ENCODE data around the gene RASGRF1.
"Not testable (repeated sequence)": the region's sequence is repeated elsewhere in the genome, so short reads cannot be mapped to it uniquely, and the experiment has no call there.

Gene RASGRF1

DNA sequence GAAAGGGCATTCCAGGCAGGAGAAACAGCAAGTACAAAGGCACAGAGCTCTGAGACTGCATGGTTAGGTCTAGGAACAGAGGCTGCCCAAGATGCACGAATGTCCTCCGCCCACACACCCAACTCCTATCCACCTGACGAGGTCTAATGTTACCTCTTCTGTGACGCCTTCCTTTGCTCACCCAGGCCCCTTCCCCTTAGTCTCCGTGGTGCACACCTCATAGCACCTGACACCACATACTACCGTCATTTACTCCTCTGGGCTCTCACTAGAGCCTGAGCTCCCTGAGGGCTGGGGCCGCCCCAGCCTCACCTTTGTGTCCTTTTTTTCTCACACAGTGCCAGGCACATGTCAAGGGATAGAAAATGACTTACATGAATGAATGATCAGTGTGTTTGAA, 31.0 kb upstream of the RASGRF1 start:
- no peaks in the 10 kb centered on the region for H3K36me3 ChIP-seq (ENCODE audit: control insufficient read depth, insufficient read depth, low read length)
- no peaks in the 10 kb centered on the region for H3K27me3 ChIP-seq (ENCODE audit: control insufficient read depth, insufficient read depth, low read length)
- no peak overlapping the region for H3K4me3 ChIP-seq (ENCODE audit: low read length)
- H3K4me1 ChIP-seq (ENCODE audit: control insufficient read depth, insufficient read depth, low read length) = no peaks in the 10 kb centered on the region
- no peak overlapping the region for H3K27ac ChIP-seq (ENCODE audit: low read depth, low read length)
- no peak overlapping the region for H3K9ac ChIP-seq (ENCODE audit: low read length)

DNA sequence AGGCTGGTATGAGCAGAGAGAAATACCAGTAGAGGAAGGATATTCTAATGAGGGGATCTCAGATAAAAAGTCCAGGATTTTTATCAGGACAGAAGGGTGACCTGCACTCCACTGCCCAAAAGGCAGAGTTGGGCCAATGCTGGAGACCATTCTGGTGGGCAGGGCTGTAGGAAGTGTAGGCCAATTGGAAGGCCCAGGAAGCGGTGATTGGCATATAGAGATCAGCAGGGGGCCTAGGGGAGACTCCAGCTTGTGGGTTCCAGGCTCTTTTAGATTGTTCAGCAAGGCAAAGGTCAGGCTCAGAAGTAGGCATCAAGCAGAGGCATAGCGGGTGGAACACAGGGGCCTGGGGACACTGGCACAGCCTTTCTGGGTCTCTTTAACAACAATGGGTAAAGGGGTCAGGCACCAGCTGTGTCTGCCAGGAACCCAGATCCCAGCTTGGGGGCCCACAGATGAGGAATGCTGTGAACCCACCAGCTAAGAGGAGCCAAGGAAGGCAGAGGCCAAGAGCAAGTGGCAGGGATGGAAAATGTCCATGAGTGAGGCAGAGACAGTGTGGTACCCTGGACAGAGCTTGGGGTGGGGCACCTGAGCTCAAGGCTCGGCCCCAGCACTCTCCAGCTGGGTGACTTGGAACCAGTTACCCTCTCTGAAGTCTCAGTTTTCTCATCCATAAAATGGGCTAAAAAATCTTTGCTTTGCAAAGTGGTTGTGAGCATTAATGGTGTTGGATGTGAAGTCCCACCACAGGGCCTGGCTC, 27.0 kb upstream of the RASGRF1 start:
- H3K27ac ChIP-seq (ENCODE audit: low read depth, low read length) = no peak overlapping the region
- H3K36me3 ChIP-seq (ENCODE audit: control insufficient read depth, insufficient read depth, low read length) = no peaks in the 10 kb centered on the region
- no peak overlapping the region for H3K4me3 ChIP-seq (ENCODE audit: low read length)
- H3K4me1 ChIP-seq (ENCODE audit: control insufficient read depth, insufficient read depth, low read length) = no peaks in the 10 kb centered on the region
- no peaks in the 10 kb centered on the region for H3K27me3 ChIP-seq (ENCODE audit: control insufficient read depth, insufficient read depth, low read length)
- no peak overlapping the region for H3K9ac ChIP-seq (ENCODE audit: low read length)

DNA sequence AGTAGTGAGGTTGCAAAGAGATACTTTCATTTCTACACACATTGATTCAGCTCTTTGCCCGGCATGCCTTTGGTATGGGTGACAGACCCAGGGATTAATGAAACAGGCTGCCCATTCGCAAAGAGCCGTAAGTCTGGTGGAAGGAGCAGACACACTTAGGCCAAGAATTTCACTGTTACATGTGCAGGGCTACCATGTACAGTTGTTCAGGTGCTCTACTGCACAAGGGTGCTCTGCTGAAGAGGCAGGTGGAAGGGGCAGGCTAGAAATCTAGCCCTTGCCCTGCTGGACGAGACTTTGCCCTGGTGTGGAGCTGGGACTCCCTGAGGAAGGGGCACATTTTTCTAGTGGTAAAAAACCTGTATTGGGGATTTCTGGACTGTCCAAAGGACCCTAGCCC, 26.2 kb upstream of the RASGRF1 start:
- no peak overlapping the region for H3K27ac ChIP-seq (ENCODE audit: low read depth, low read length)
- no peak overlapping the region for H3K4me3 ChIP-seq (ENCODE audit: low read length)
- H3K9ac ChIP-seq (ENCODE audit: low read length) = no peak overlapping the region
- H3K4me1 ChIP-seq (ENCODE audit: control insufficient read depth, insufficient read depth, low read length) = no peaks in the 10 kb centered on the region
- no peaks in the 10 kb centered on the region for H3K36me3 ChIP-seq (ENCODE audit: control insufficient read depth, insufficient read depth, low read length)
- no peaks in the 10 kb centered on the region for H3K27me3 ChIP-seq (ENCODE audit: control insufficient read depth, insufficient read depth, low read length)

DNA sequence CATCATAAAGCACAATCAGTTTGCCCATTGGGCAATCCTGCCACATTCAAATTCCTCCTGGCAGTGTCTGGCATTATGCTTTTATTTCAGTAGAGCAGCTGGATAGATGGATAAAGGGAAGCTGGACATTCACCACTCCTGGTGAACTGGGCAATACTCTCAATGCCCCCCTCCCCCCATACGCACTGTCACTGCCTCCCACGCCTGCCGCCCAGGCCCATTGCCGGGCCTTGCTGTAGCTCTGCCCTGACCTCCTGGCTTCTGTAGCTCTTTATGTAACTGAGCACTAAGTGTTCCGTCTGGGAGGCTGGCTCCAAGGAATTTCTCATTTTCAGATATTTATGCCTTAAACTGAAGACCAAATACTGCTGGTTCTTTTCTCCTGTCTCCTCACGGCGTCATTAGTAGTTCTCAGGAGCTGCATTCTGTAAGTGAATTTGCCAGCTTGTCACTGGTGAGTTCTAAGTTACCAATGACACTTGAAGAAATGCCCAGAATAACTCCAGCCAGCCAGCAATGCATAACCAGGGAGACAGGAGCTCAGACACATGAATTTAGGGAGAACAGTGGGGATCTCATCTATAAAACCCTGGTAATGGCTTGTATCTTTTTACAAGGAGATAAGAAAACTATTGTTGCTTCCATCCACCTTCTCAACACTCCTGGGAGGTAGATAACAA, 25.5 kb upstream of the RASGRF1 start:
- no peak overlapping the region for H3K27ac ChIP-seq (ENCODE audit: low read depth, low read length)
- no peaks in the 10 kb centered on the region for H3K4me1 ChIP-seq (ENCODE audit: control insufficient read depth, insufficient read depth, low read length)
- H3K27me3 ChIP-seq (ENCODE audit: control insufficient read depth, insufficient read depth, low read length) = no peaks in the 10 kb centered on the region
- H3K4me3 ChIP-seq (ENCODE audit: low read length) = no peak overlapping the region
- H3K36me3 ChIP-seq (ENCODE audit: control insufficient read depth, insufficient read depth, low read length) = no peaks in the 10 kb centered on the region
- no peak overlapping the region for H3K9ac ChIP-seq (ENCODE audit: low read length)

DNA sequence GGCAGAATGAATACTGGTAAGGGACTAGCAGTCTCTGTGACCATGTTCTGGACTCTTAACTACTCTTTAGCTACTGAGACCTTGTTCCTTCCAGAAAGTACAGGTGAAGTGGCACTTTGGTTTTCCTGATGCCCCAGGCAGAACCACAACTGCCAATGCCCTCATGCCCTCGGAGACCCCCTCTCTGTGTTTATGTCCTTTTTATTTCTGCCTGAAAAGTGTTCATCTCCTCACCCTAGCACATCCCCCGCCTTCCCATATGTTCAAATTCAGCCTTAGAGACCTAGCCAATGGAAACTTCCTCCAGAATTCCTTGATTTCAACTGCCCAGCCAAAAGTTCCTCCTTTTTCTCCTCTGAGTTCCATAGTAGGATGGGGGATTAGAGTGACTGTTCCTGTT, 23.3 kb upstream of the RASGRF1 start:
- H3K36me3 ChIP-seq (ENCODE audit: control insufficient read depth, insufficient read depth, low read length) = no peaks in the 10 kb centered on the region
- no peaks in the 10 kb centered on the region for H3K4me1 ChIP-seq (ENCODE audit: control insufficient read depth, insufficient read depth, low read length)
- no peaks in the 10 kb centered on the region for H3K27me3 ChIP-seq (ENCODE audit: control insufficient read depth, insufficient read depth, low read length)
- no peak overlapping the region for H3K27ac ChIP-seq (ENCODE audit: low read depth, low read length)
- H3K9ac ChIP-seq (ENCODE audit: low read length) = no peak overlapping the region
- H3K4me3 ChIP-seq (ENCODE audit: low read length) = no peak overlapping the region

DNA sequence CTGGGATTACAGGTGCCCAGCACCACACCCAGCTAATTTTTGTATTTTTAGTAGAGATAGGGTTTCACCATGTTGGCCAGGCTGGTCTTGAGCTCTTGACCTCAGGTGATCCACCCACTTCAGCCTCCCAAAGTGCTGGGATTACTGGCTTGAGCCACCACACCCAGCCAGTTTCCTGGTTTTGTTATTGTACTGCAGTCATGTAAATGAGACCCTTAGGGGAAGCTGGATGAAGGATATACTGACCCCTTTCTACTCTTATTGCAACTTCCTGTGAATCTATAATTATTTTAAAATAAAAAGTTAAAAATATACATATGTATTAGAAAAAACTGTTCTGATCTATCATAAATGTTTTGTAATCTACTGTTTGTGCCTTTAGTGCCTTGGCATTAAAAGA, 20.8 kb upstream of the RASGRF1 start:
- H3K27ac ChIP-seq (ENCODE audit: low read depth, low read length); H3K4me1 ChIP-seq (ENCODE audit: control insufficient read depth, insufficient read depth, low read length); H3K36me3 ChIP-seq (ENCODE audit: control insufficient read depth, insufficient read depth, low read length); H3K4me3 ChIP-seq (ENCODE audit: low read length); H3K9ac ChIP-seq (ENCODE audit: low read length); H3K27me3 ChIP-seq (ENCODE audit: control insufficient read depth, insufficient read depth, low read length): not testable (repeated sequence)

DNA sequence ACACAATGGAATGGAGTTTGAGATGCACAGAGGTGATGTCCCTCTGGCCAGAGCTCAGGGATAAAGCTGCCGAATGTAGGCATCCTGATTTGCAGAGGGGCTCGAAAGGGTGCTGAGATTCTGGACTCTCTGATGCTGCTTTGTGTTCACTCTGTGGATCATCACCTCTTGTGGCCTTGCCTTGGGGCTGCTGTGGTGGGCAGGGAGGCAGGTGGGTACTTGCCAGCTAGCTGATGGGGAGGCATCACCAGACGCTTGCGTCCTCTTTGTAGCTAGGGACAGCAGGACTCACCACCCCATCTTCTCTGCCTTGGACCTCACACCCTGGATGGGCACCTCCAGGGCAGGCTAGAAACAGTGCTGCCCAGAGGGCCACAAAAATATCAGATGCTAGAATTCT, 14.6 kb upstream of the RASGRF1 start:
- Histone ChIP-seq H3K27ac (ENCODE audit: low read depth, low read length) (no peak overlapping the region), H3K36me3 (ENCODE audit: control insufficient read depth, insufficient read depth, low read length) (no peaks in the 10 kb centered on the region), H3K4me3 (ENCODE audit: low read length) (no peak overlapping the region), H3K4me1 (ENCODE audit: control insufficient read depth, insufficient read depth, low read length) (no peaks in the 10 kb centered on the region), H3K27me3 (ENCODE audit: control insufficient read depth, insufficient read depth, low read length) (peaks cover 4% of the 10 kb centered on the region), H3K9ac (ENCODE audit: low read length) (no peak overlapping the region)

DNA sequence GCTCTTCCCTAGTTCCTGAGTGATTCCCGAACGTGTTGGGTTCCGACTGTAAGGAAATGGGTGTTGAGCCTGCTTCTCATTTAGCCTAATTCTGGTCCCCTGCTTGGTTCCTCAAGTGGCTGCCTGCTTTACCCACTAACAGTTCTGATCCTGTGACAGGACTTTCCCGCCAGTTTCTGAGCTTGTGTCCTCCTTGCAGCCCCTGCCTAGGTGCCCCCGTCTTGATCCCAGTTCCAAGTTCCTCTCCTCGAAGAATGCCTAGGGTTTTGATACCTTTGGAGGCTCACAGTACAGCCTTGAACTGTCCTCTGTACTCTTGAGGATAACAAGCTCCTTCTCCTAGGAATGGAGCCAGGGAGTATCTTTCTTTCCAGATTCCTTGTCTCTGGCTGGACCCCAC, 12.0 kb upstream of the RASGRF1 start:
- no peaks in the 10 kb centered on the region for H3K4me1 ChIP-seq (ENCODE audit: control insufficient read depth, insufficient read depth, low read length)
- H3K27me3 ChIP-seq (ENCODE audit: control insufficient read depth, insufficient read depth, low read length) = peaks cover 9% of the 10 kb centered on the region
- no peak overlapping the region for H3K27ac ChIP-seq (ENCODE audit: low read depth, low read length)
- H3K9ac ChIP-seq (ENCODE audit: low read length) = no peak overlapping the region
- no peaks in the 10 kb centered on the region for H3K36me3 ChIP-seq (ENCODE audit: control insufficient read depth, insufficient read depth, low read length)
- no peak overlapping the region for H3K4me3 ChIP-seq (ENCODE audit: low read length)

DNA sequence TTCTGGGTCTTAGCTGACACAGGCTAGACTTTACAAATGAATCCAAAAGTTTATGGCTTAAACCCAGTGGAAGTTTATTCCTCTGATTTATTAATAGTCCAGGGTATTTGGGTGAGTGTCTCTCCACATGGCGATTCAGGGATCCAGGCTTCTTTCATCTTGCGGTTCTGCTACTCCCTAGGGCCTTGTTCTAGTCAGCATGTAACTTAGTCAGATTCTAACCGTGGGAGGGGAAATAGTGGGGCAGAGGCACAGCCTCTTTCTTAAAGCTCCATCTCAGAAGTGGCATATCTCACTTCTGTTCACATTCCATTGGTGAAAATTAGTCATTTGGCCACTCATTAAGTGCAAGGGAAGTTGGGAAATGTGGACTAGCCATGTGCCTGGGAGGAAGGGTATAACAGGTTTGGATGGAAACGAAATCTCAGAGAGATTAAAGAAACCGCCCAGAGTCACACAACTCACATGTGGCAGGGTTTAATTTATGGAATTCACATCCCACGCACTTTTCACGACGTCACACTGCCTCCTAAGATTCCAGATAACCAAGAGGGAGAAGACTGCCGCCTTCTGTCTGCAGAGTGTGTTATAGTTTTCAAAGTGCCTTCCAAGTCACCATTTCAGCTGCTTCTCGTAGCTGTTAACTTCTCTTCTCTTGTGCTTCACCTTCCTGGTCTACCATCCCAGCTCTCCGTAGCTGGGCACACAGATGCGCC, 11.4 kb upstream of the RASGRF1 start:
- H3K9ac ChIP-seq (ENCODE audit: low read length) = no peak overlapping the region
- peaks cover 9% of the 10 kb centered on the region for H3K27me3 ChIP-seq (ENCODE audit: control insufficient read depth, insufficient read depth, low read length)
- no peaks in the 10 kb centered on the region for H3K36me3 ChIP-seq (ENCODE audit: control insufficient read depth, insufficient read depth, low read length)
- no peak overlapping the region for H3K27ac ChIP-seq (ENCODE audit: low read depth, low read length)
- H3K4me1 ChIP-seq (ENCODE audit: control insufficient read depth, insufficient read depth, low read length) = no peaks in the 10 kb centered on the region
- H3K4me3 ChIP-seq (ENCODE audit: low read length) = no peak overlapping the region

DNA sequence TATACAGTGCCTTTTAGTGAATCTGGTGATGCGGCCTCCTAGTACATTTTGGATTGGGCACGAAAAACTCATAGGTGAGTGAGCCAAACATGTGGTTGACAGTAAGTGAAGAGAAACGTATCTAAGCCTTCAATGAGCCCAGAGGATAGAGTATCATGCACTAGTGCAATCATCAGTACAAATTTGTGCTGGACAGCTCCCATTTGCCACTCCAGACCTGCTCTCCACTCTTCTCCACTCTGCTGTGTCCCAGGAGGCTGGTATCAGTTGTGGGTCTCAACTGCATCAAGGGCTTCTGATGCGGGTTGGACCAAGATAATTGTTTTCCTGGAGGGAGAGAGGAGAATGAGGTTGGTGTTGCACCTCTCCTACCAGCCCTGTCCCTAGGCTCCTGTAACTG, 9.1 kb upstream of the RASGRF1 start:
- Histone ChIP-seq H3K27ac (ENCODE audit: low read depth, low read length) (no peak overlapping the region), H3K4me1 (ENCODE audit: control insufficient read depth, insufficient read depth, low read length) (no peaks in the 10 kb centered on the region), H3K4me3 (ENCODE audit: low read length) (no peak overlapping the region), H3K9ac (ENCODE audit: low read length) (no peak overlapping the region), H3K36me3 (ENCODE audit: control insufficient read depth, insufficient read depth, low read length) (no peaks in the 10 kb centered on the region), H3K27me3 (ENCODE audit: control insufficient read depth, insufficient read depth, low read length) (peaks cover 9% of the 10 kb centered on the region)

DNA sequence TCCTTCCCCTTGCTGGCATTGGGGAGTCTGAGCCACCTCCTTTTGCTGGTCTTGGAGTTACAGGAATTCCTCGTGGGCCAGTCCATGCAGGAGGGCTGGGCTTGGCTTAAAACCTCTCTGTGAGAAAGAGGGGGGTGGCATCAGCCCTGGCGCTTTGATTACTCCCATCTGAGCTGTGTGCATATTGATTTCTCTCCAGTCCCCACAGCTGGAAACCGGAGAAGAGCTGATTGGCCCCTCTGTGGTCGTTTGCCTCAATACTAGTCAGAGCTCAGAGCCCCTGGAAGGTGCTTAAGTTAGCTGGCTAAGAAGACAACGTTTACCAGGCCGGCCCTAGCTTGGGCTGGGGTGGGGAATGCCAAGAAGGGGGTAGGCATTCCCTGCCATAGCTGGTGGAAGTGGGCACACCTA, 4.0 kb upstream of the RASGRF1 start:
- Histone ChIP-seq H3K36me3 (ENCODE audit: control insufficient read depth, insufficient read depth, low read length) (no peaks in the 10 kb centered on the region), H3K4me3 (ENCODE audit: low read length) (no peak overlapping the region), H3K27ac (ENCODE audit: low read depth, low read length) (no peak overlapping the region), H3K9ac (ENCODE audit: low read length) (no peak overlapping the region), H3K27me3 (ENCODE audit: control insufficient read depth, insufficient read depth, low read length) (peaks cover 23% of the 10 kb centered on the region), H3K4me1 (ENCODE audit: control insufficient read depth, insufficient read depth, low read length) (peaks cover 2% of the 10 kb centered on the region)

DNA sequence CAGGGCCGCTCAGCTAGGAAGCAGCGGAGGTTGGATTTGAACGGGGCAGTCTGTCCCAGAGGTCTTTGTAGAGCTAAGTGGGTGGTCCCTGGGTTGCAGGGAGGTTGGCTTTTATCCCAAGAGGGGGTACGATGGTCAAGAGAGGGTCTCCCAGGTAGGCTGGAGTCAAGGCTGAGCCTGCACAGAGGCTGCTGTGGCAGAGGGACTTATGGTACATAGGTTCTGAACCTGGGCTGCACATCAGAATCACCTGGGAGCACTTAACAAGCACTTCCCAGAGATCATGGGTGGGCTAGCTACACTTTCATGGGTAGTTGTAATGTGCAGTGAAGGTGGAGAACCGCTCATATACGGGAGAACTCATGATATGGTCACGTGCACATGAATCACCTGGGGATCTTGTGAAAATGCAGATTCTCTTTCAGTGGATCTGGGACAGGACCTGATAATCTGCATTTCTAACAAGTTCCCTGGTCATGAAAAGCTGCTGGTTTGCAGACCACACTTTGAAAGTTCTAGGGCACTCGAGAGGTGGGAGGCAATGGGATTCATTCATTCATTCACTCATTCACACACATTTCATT, 2.9 kb upstream of the RASGRF1 start:
- Histone ChIP-seq H3K27me3 (ENCODE audit: control insufficient read depth, insufficient read depth, low read length) (peaks cover 30% of the 10 kb centered on the region), H3K36me3 (ENCODE audit: control insufficient read depth, insufficient read depth, low read length) (no peaks in the 10 kb centered on the region), H3K27ac (ENCODE audit: low read depth, low read length) (no peak overlapping the region), H3K9ac (ENCODE audit: low read length) (no peak overlapping the region), H3K4me1 (ENCODE audit: control insufficient read depth, insufficient read depth, low read length) (peaks cover 2% of the 10 kb centered on the region), H3K4me3 (ENCODE audit: low read length) (no peak overlapping the region)
